B cell (primary cell): ENCODE measurements around the gene PIK3R4. TPM values are rescaled to one million over a fixed set of nuclear protein-coding genes. Genes with fewer than 3 reads are reported as not detected.

ENCODE experiments used
- ATAC-seq: fragments of 200-7000 bp; cut with Tn5 transposase; one replicate; pipeline ENCODE4 v1.10.0; 2021; ENCODE audit warnings: low read depth, mild to moderate bottlenecking, moderate number of reproducible peaks, moderate library complexity
- CTCF ChIA-PET: fragments of 350-600 bp; sonication (Branson Sonifier 250); formaldehyde crosslinking; loops from one replicate; lab custom pipeline; 2021; ENCODE audit warnings: antibody characterized with exemption, inconsistent platforms; lab: Charles Lee
- POLR2A ChIA-PET: fragments of 350-600 bp; sonication (Branson Sonifier 250); formaldehyde crosslinking; loops from one replicate; lab custom pipeline; 2021; ENCODE audit warnings: antibody characterized with exemption; lab: Charles Lee
- DNase-seq: peaks from one replicate; pipeline ENCODE4 v3.0.0; 2013
- H2AFZ ChIP-seq: 2 replicates; pipeline ENCODE4 v1.6.1; 2012; ENCODE audit warnings: mild to moderate bottlenecking, low read depth, low read length; ENCODE audit not compliant: insufficient read depth, poor library complexity, severe bottlenecking
- H3K27ac ChIP-seq, 2 donors: 1 replicate in 1 of 2; 2 replicates in 1 of 2; pipeline ENCODE4 v1.5.1; 2012 to 2013; ENCODE audit warnings: low read length in 2 of 2, mild to moderate bottlenecking in 2 of 2, moderate library complexity in 1 of 2
- H3K27me3 ChIP-seq, 4 experiments: fragments of 200-600 bp in 1 of 4; sonication (generic) in 1 of 4; replicated peaks in 1 of 4; 1 replicate in 2 of 4; 2 replicates in 2 of 4; pipeline versions ENCODE4 v1.6.1 to v1.7.0; 2013 to 2016; ENCODE audit warnings: low read length in 3 of 4, mild to moderate bottlenecking in 2 of 4, mixed read lengths in 1 of 4, moderate library complexity in 1 of 4; ENCODE audit not compliant: insufficient read depth in 4 of 4, control insufficient read depth in 3 of 4; ENCODE audit errors: control extremely low read depth in 1 of 4
- H3K36me3 ChIP-seq, 2 experiments: replicated peaks in 1 of 2; 1 replicate in 1 of 2; 2 replicates in 1 of 2; pipeline versions ENCODE4 v1.6.1 to v1.7.1; 2013; ENCODE audit warnings: low read length in 1 of 2; ENCODE audit not compliant: insufficient read depth in 2 of 2, control insufficient read depth in 1 of 2; ENCODE audit errors: control extremely low read depth in 1 of 2, extremely low read depth in 1 of 2
- H3K4me1 ChIP-seq, 2 donors: fragments of 200-600 bp in 1 of 2; sonication (generic) in 1 of 2; 1 replicate in 1 of 2; 2 replicates in 1 of 2; pipeline versions ENCODE4 v1.5.1 to v1.6.1; 2013 to 2017; ENCODE audit warnings: low read length in 2 of 2; ENCODE audit not compliant: control insufficient read depth in 2 of 2, insufficient read depth in 2 of 2
- H3K4me2 ChIP-seq: replicated peaks from 2 replicates; pipeline ENCODE3; 2012; ENCODE audit warnings: mild to moderate bottlenecking, low read depth, low read length; ENCODE audit not compliant: poor library complexity, severe bottlenecking
- H3K4me3 ChIP-seq, 5 experiments: fragments of 200-600 bp in 1 of 5; sonication (generic) in 1 of 5; 1 replicate in 3 of 5; 2 replicates in 2 of 5; pipeline versions ENCODE4 v1.5.1 to v1.7.0; 2011 to 2016; ENCODE audit warnings: low read length in 4 of 5, mild to moderate bottlenecking in 4 of 5, low read depth in 2 of 5, control low read depth in 1 of 5, moderate library complexity in 1 of 5; ENCODE audit not compliant: insufficient read depth in 1 of 5; ENCODE audit errors: control extremely low read depth in 1 of 5, extremely low read depth in 1 of 5
- H3K79me2 ChIP-seq: fragments of 200-600 bp; sonication (generic); one replicate; pipeline ENCODE4 v1.6.0; 2016; ENCODE audit warnings: low read length; ENCODE audit not compliant: control insufficient read depth, insufficient read depth
- H3K9ac ChIP-seq: fragments of 200-600 bp; sonication (generic); 2 replicates; pipeline ENCODE4 v1.6.1; 2017; ENCODE audit warnings: mild to moderate bottlenecking, low read length, moderate library complexity
- H3K9me3 ChIP-seq, 3 donors: one replicate each; pipeline versions ENCODE4 v1.6.1 to v1.7.1; 2013; ENCODE audit warnings: low read length in 2 of 3; ENCODE audit not compliant: control insufficient read depth in 2 of 3, insufficient read depth in 1 of 3; ENCODE audit errors: control extremely low read depth in 1 of 3
- H4K20me1 ChIP-seq: 2 replicates; pipeline ENCODE4 v1.6.0; 2012; ENCODE audit warnings: mild to moderate bottlenecking, low read length; ENCODE audit not compliant: insufficient read depth, control insufficient read depth, poor library complexity, severe bottlenecking
- H3K27ac Mint-ChIP-seq: one replicate; pipeline ENCODE4 v1.8.0; 2021; ENCODE audit warnings: mixed read lengths
- H3K27me3 Mint-ChIP-seq: one replicate; pipeline ENCODE4 v1.8.0; 2021; ENCODE audit warnings: mixed read lengths
- H3K4me1 Mint-ChIP-seq: one replicate; pipeline ENCODE4 v1.8.0; 2021; ENCODE audit warnings: mixed read lengths
- H3K4me3 Mint-ChIP-seq: one replicate; pipeline ENCODE4 v1.8.0; 2021; ENCODE audit warnings: mixed read lengths
- H3K9me3 Mint-ChIP-seq: one replicate; pipeline ENCODE4 v1.8.0; 2022; ENCODE audit warnings: mixed read lengths; ENCODE audit not compliant: insufficient read depth
- CTCF ChIP-seq: fragments of 200-600 bp; IDR thresholded peaks from one replicate; pipeline ENCODE4 v1.8.0; 2022; ENCODE audit warnings: antibody characterized with exemption, mild to moderate bottlenecking
- EZH2 ChIP-seq: IDR thresholded peaks from 2 replicates; pipeline ENCODE4 v1.6.1; 2012; ENCODE audit warnings: borderline replicate concordance, low read depth, mild to moderate bottlenecking, moderate library complexity, low read length; ENCODE audit not compliant: insufficient read depth, poor library complexity, severe bottlenecking
- WGBS: methylation state at CpG from one replicate; pipeline ENCODE4 v1.1.5; 2013; ENCODE audit warnings: missing lambda C conversion rate; ENCODE audit not compliant: insufficient coverage; 5-methylcytosine and 5-hydroxymethylcytosine counted together
- intact Hi-C: fragments of 100-400 bp; cut with micrococcal nuclease; formaldehyde crosslinking; loops from one replicate; pipeline ENCODE4 v1.10.0; 2022
- polyA plus RNA-seq: library from polyadenylated mRNA; depleted of rRNA; stranded (reverse); fragments of >200 nt; gene quantifications from 2 replicates; pipeline ENCODE4 v1.2.3, GENCODE V29; 2012
- total RNA-seq, 2 donors: library from RNA; stranded (reverse); fragments of 120-200 nt in 1 of 2; gene quantifications; 1 replicate in 1 of 2; 2 replicates in 1 of 2; pipeline versions ENCODE4 v1.2.3 to v1.2.4, GENCODE V29; 2013 to 2022

Gene PIK3R4
- total and polyA plus RNA-seq, 2 donors (not counting 1 experiment from before 2014, with no cell fraction given) = 23.9 to 27.1 TPM

GRCh38 chr3:130731817-130732216 is 14.8 kb downstream of the PIK3R4 start:
- H3K27me3 ChIP-seq = no peaks in the 10 kb centered on the region
- ATAC-seq = no peak
- no peaks in the 10 kb centered on the region for H3K9me3 ChIP-seq
- peaks cover 1% of the 10 kb centered on the region for H3K4me1 Mint-ChIP-seq
- intact Hi-C loops = no loop called here
- ChIA-PET POLR2A (no interaction called here), CTCF (no interaction called here)
- no peak for DNase-seq
- no peak overlapping the region for H3K27ac Mint-ChIP-seq
- H3K4me3 Mint-ChIP-seq = no peak overlapping the region
- H4K20me1 ChIP-seq = peaks cover 2% of the 10 kb centered on the region
- no peak overlapping the region for H3K27ac ChIP-seq
- no peak overlapping the region for H3K9ac ChIP-seq
- WGBS = 100% methylated on average over 1 of the region's 6 CpGs
- TF ChIP-seq EZH2 = no peak
- TF ChIP-seq CTCF = no peak
- H3K27me3 Mint-ChIP-seq = no peaks in the 10 kb centered on the region
- no peak overlapping the region for H3K4me3 ChIP-seq
- H3K9me3 Mint-ChIP-seq = no peaks in the 10 kb centered on the region
- no peak overlapping the region for H2AFZ ChIP-seq
- H3K4me1 ChIP-seq = no peaks in the 10 kb centered on the region
- H3K4me2 ChIP-seq = no peak overlapping the region
- peaks cover 13 to 25% of the 10 kb centered on the region in 2 experiments for H3K36me3 ChIP-seq
- peaks cover under 1% of the 10 kb centered on the region for H3K79me2 ChIP-seq

- POLR2A ChIA-PET = interaction anchor here (0.7 kb wide), 1 partner anchor 112 kb away, joined by 9 read pairs; no protein-coding TSS in a partner anchor
Measured at GRCh38 chr3:130729154-130729553, 17.5 kb downstream of the PIK3R4 start.

More at GRCh38 chr3:130729154-130729553, 17.5 kb downstream of the PIK3R4 start:
- Histone ChIP-seq H3K9me3 (no peaks in the 10 kb centered on the region), H3K27ac (peak overlapping the region in 1 of 2 donors; percentile 34), H3K4me3 (no peak overlapping the region), H3K79me2 (no peaks in the 10 kb centered on the region), H2AFZ (no peak overlapping the region), H3K4me2 (no peak overlapping the region), H3K27me3 (no peaks in the 10 kb centered on the region), H3K9ac (no peak overlapping the region), H3K36me3 (peaks cover 9 to 17% of the 10 kb centered on the region in 2 experiments), H4K20me1 (no peaks in the 10 kb centered on the region), H3K4me1 (no peaks in the 10 kb centered on the region)
- CTCF ChIA-PET = interaction anchor here (1.4 to 1.6 kb wide), 2 partner anchors 9 to 16 kb away, joined by 3 to 4 read pairs; no protein-coding TSS in a partner anchor
- intact Hi-C loops = no loop called here
- Mint-ChIP-seq H3K9me3 (no peaks in the 10 kb centered on the region), H3K4me1 (peaks cover 1% of the 10 kb centered on the region), H3K27ac (peak overlapping the region; percentile 8), H3K27me3 (no peaks in the 10 kb centered on the region), H3K4me3 (no peak overlapping the region)
- DNase-seq = no peak
- TF ChIP-seq EZH2 (no peak), CTCF (no peak)
- no peak for ATAC-seq
- 89% methylated on average over 2 of the region's 2 CpGs for WGBS
